ENCODE results near the gene RTN3. TPM values are rescaled to one million over a fixed set of nuclear protein-coding genes. Genes with fewer than 3 reads are reported as not detected.
"Not testable (repeated sequence)": the region's sequence is repeated elsewhere in the genome, so short reads cannot be mapped to it uniquely, and the experiment has no call there.

RTN3 gene, protein sequence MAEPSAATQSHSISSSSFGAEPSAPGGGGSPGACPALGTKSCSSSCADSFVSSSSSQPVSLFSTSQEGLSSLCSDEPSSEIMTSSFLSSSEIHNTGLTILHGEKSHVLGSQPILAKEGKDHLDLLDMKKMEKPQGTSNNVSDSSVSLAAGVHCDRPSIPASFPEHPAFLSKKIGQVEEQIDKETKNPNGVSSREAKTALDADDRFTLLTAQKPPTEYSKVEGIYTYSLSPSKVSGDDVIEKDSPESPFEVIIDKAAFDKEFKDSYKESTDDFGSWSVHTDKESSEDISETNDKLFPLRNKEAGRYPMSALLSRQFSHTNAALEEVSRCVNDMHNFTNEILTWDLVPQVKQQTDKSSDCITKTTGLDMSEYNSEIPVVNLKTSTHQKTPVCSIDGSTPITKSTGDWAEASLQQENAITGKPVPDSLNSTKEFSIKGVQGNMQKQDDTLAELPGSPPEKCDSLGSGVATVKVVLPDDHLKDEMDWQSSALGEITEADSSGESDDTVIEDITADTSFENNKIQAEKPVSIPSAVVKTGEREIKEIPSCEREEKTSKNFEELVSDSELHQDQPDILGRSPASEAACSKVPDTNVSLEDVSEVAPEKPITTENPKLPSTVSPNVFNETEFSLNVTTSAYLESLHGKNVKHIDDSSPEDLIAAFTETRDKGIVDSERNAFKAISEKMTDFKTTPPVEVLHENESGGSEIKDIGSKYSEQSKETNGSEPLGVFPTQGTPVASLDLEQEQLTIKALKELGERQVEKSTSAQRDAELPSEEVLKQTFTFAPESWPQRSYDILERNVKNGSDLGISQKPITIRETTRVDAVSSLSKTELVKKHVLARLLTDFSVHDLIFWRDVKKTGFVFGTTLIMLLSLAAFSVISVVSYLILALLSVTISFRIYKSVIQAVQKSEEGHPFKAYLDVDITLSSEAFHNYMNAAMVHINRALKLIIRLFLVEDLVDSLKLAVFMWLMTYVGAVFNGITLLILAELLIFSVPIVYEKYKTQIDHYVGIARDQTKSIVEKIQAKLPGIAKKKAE
- 61.1 and 64.1 TPM in 2 replicates for total RNA-seq

DNA sequence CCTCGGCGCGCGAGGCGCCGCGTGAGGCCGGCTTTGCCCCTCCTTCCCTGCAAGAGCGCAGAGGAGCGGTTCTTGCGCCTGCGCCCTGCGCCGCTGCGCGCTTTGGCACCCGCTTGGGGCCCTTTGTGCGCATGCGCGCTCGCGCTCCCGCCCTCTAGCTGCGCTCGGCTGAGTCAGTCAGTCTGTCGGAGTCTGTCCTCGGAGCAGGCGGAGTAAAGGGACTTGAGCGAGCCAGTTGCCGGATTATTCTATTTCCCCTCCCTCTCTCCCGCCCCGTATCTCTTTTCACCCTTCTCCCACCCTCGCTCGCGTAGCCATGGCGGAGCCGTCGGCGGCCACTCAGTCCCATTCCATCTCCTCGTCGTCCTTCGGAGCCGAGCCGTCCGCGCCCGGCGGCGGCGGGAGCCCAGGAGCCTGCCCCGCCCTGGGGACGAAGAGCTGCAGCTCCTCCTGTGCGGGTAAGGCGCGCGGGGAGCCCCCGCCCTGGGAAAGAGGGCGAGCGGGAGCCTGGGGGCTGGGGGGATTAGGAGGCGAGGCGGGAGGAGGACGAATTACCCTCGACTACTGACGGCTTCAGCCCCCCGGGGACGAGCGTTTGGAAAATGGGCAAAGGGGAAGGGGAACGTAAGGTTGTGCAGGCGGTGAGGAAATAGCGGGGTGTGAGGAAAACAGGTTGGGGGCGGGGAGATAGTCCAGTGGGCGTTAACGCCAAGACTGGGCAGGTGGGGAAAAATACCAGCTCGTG, at the start of gene RTN3:
Gene RTN3 (plus strand): TSS at position 180 of the 745 bp plus-strand sequence. CDS start 137 bp downstream, at position 317.
- Mint-ChIP-seq H3K27me3 (ENCODE audit: low read depth) (peaks cover 6% of the 10 kb centered on the region), H3K9me3 (no peaks in the 10 kb centered on the region), H3K27ac (peak within 1 kb of the TSS; percentile 86), H3K4me3 (ENCODE audit: low read depth) (peak within 1 kb of the TSS; percentile 89), H3K36me3 (ENCODE audit: low read depth) (no peaks in the 10 kb centered on the region), H3K4me1 (ENCODE audit: low read depth) (peaks cover 23% of the 10 kb centered on the region)
- intact Hi-C loops (cut with micrococcal nuclease), result loop anchor here (1.0 kb wide), 1 partner anchor 10 kb away; the partner anchor contains the start of gene ATL3
- peak; percentile 99 for DNase-seq (ENCODE audit: low spot score)

- H3K4me1 Mint-ChIP-seq (ENCODE audit: low read depth), result peaks cover 11% of the 10 kb centered on the region
- H3K27me3 Mint-ChIP-seq (ENCODE audit: low read depth), result no peaks in the 10 kb centered on the region
- H3K4me3 Mint-ChIP-seq (ENCODE audit: low read depth), result no peak overlapping the region
- peaks cover 47% of the 10 kb centered on the region for H3K36me3 Mint-ChIP-seq (ENCODE audit: low read depth)
- peak; percentile 50 for DNase-seq (ENCODE audit: low spot score)
- no peak overlapping the region for H3K27ac Mint-ChIP-seq
- no peaks in the 10 kb centered on the region for H3K9me3 Mint-ChIP-seq
- intact Hi-C loops (cut with micrococcal nuclease), result loop anchor here (1.0 to 10.0 kb wide), 2 partner anchors 101 to 157 kb away; partner anchors contain the start of gene PLAAT4
Measured at GRCh38 chr11:63635762-63636465, 45.4 kb upstream of the RTN3 start.

GRCh38 chr11:63638436-63638835, 42.9 kb upstream of the RTN3 start:
- not testable (repeated sequence) for H3K27me3 Mint-ChIP-seq (ENCODE audit: low read depth); H3K4me3 Mint-ChIP-seq (ENCODE audit: low read depth); H3K4me1 Mint-ChIP-seq (ENCODE audit: low read depth); DNase-seq (ENCODE audit: low spot score); H3K9me3 Mint-ChIP-seq; H3K27ac Mint-ChIP-seq
- peaks cover 53% of the 10 kb centered on the region for H3K36me3 Mint-ChIP-seq (ENCODE audit: low read depth)
- intact Hi-C loops (cut with micrococcal nuclease), result loop anchor here (10.0 kb wide), 1 partner anchor 104 kb away; the partner anchor contains the start of gene PLAAT4

GRCh38 chr11:63639199-63639832, 42.0 kb upstream of the RTN3 start:
- Mint-ChIP-seq H3K4me1 (ENCODE audit: low read depth) (peaks cover 5% of the 10 kb centered on the region), H3K27ac (no peak overlapping the region), H3K9me3 (no peaks in the 10 kb centered on the region), H3K36me3 (ENCODE audit: low read depth) (peaks cover 58% of the 10 kb centered on the region), H3K27me3 (ENCODE audit: low read depth) (no peaks in the 10 kb centered on the region), H3K4me3 (ENCODE audit: low read depth) (no peak overlapping the region)
- intact Hi-C loops (cut with micrococcal nuclease), result loop anchor here (10.0 kb wide), 1 partner anchor 105 kb away; the partner anchor contains the start of gene PLAAT4
- no peak for DNase-seq (ENCODE audit: low spot score)

DNA sequence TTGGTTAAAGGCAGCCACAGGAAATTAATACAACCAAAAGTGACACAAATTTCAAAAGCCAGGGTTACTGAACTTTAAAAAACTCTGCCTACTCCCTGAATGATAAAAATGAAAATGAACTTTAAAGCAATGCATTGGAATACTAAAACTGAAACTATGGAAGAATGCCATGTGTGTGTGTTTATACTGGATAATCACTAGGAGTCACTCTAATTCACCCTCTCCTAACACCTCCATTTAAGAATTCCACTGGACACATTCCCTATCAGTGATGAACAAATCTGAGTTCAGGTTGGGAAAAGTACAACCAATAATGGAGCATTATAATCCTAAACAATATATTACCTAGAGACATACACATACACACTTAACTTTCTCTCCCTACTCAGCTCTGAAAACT, 39.6 kb upstream of the RTN3 start:
- H3K36me3 Mint-ChIP-seq (ENCODE audit: low read depth), result peaks cover 52% of the 10 kb centered on the region
- no peak overlapping the region for H3K27ac Mint-ChIP-seq
- intact Hi-C loops (cut with micrococcal nuclease), result no loop called here
- DNase-seq (ENCODE audit: low spot score), result no peak
- peaks cover 3% of the 10 kb centered on the region for H3K4me1 Mint-ChIP-seq (ENCODE audit: low read depth)
- no peaks in the 10 kb centered on the region for H3K27me3 Mint-ChIP-seq (ENCODE audit: low read depth)
- H3K9me3 Mint-ChIP-seq, result no peaks in the 10 kb centered on the region
- H3K4me3 Mint-ChIP-seq (ENCODE audit: low read depth), result no peak overlapping the region

- intact Hi-C loops (cut with micrococcal nuclease), result no loop called here
- H3K27ac Mint-ChIP-seq, result no peak overlapping the region
- no peak overlapping the region for H3K4me3 Mint-ChIP-seq (ENCODE audit: low read depth)
- H3K9me3 Mint-ChIP-seq, result no peaks in the 10 kb centered on the region
- DNase-seq (ENCODE audit: low spot score), result no peak
- peaks cover 56% of the 10 kb centered on the region for H3K36me3 Mint-ChIP-seq (ENCODE audit: low read depth)
- no peaks in the 10 kb centered on the region for H3K27me3 Mint-ChIP-seq (ENCODE audit: low read depth)
- peaks cover 2% of the 10 kb centered on the region for H3K4me1 Mint-ChIP-seq (ENCODE audit: low read depth)
Measured at GRCh38 chr11:63643205-63643604, 38.1 kb upstream of the RTN3 start.

DNA sequence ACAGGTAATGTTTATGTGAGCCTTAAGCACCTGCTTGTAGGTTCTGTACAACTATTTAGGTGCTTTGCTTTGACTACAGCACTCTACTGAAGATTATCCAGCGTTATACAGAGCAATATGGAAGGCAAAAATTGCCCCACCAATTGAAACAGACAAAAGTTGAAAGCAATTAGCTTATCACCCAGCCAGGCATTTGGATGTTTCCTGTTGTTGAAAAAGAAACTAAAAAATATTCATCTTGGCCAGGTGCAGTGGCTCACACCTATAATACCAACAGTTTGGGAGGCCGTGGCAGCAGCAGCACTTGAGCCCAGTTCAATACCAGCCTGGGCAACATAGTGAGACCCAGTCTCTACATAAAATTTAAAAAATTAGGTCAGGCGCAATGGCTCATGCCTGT, 28.6 kb upstream of the RTN3 start:
- Mint-ChIP-seq H3K27ac (no peak overlapping the region), H3K36me3 (ENCODE audit: low read depth) (peaks cover 60% of the 10 kb centered on the region), H3K27me3 (ENCODE audit: low read depth) (no peaks in the 10 kb centered on the region), H3K9me3 (no peaks in the 10 kb centered on the region), H3K4me1 (ENCODE audit: low read depth) (peaks cover 10% of the 10 kb centered on the region), H3K4me3 (ENCODE audit: low read depth) (no peak overlapping the region)
- DNase-seq (ENCODE audit: low spot score), result no peak
- intact Hi-C loops (cut with micrococcal nuclease), result no loop called here

- no peak overlapping the region for H3K27ac Mint-ChIP-seq
- H3K36me3 Mint-ChIP-seq (ENCODE audit: low read depth), result peaks cover 22% of the 10 kb centered on the region
- no peak for DNase-seq (ENCODE audit: low spot score)
- intact Hi-C loops (cut with micrococcal nuclease), result no loop called here
- no peaks in the 10 kb centered on the region for H3K27me3 Mint-ChIP-seq (ENCODE audit: low read depth)
- no peak overlapping the region for H3K4me3 Mint-ChIP-seq (ENCODE audit: low read depth)
- H3K4me1 Mint-ChIP-seq (ENCODE audit: low read depth), result peaks cover 2% of the 10 kb centered on the region
- no peaks in the 10 kb centered on the region for H3K9me3 Mint-ChIP-seq
Measured at GRCh38 chr11:63660972-63661371, 20.3 kb upstream of the RTN3 start.

- Mint-ChIP-seq H3K9me3 (no peaks in the 10 kb centered on the region), H3K36me3 (ENCODE audit: low read depth) (peaks cover 17% of the 10 kb centered on the region), H3K27me3 (ENCODE audit: low read depth) (no peaks in the 10 kb centered on the region), H3K4me1 (ENCODE audit: low read depth) (peaks cover 13% of the 10 kb centered on the region), H3K27ac (no peak overlapping the region), H3K4me3 (ENCODE audit: low read depth) (no peak overlapping the region)
- intact Hi-C loops (cut with micrococcal nuclease), result no loop called here
- DNase-seq (ENCODE audit: low spot score), result no peak
Measured at GRCh38 chr11:63663809-63664208, 17.5 kb upstream of the RTN3 start.

GRCh38 chr11:63666874-63667273, 14.4 kb upstream of the RTN3 start:
- Mint-ChIP-seq H3K27me3 (ENCODE audit: low read depth) (no peaks in the 10 kb centered on the region), H3K4me1 (ENCODE audit: low read depth) (peaks cover 21% of the 10 kb centered on the region), H3K27ac (no peak overlapping the region), H3K9me3 (no peaks in the 10 kb centered on the region), H3K4me3 (ENCODE audit: low read depth) (no peak overlapping the region), H3K36me3 (ENCODE audit: low read depth) (peaks cover 23% of the 10 kb centered on the region)
- no peak for DNase-seq (ENCODE audit: low spot score)
- intact Hi-C loops (cut with micrococcal nuclease), result no loop called here

DNA sequence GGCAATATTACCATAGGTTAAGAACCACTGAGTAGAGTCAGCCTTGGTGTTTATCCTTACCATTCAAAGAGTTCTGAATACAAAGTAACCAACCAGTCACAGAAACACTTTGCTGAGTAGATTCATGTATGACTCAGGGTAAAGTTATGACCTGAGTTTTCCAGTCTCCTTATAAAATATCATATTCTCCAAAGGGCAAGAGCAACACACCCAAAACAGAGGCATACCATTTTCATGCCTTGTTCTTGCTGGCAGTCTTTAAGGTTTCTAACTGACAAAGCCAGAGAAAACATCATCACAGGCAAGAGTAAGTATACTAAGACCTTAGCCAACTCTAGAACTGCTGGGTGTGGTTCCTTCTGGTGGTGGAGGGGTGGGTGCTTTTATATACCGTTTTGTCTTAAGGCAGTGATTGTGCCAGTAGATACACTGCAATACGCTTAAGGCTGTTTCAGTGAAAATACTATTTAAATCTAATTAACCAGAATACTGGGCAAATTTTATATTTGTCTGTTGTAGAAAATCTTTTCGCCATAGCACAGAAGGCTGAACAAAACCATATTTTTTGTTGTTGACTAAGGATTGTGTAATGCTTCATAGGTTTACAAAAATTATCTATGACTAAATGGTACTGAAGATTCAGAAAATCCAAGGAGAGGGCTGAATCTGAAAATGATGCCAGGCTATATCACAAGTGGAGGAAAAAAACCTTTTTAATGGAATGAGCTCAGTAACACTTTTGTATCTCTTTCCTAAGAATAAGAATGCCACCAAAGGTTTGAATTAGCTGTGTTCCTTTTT, 13.1 kb upstream of the RTN3 start:
- Mint-ChIP-seq H3K36me3 (ENCODE audit: low read depth) (peaks cover 23% of the 10 kb centered on the region), H3K4me1 (ENCODE audit: low read depth) (peaks cover 27% of the 10 kb centered on the region), H3K9me3 (no peaks in the 10 kb centered on the region), H3K27ac (peak overlapping the region; percentile 31), H3K27me3 (ENCODE audit: low read depth) (no peaks in the 10 kb centered on the region), H3K4me3 (ENCODE audit: low read depth) (peak overlapping the region; percentile 13)
- no peak for DNase-seq (ENCODE audit: low spot score)
- intact Hi-C loops (cut with micrococcal nuclease), result loop anchor here (1.0 kb wide), 1 partner anchor 101 kb away; no protein-coding TSS in a partner anchor

All from activated T-helper 2 cell treated with anti-CD3 and anti-CD28 coated beads, Interferon-gamma antibody, Interleukin-2, Interleukin-4, amounts not matched to agents 10 μg/mL and 5 μg/mL and 100 μg/mL, durations not matched to agents 14 hours and 24 hours and 36 hours (primary cell).